Endothelial cell of hepatic sinusoid (primary cell): Measurements from ENCODE around the gene NUP160.
"Not testable (repeated sequence)": the region's sequence is repeated elsewhere in the genome, so short reads cannot be mapped to it uniquely, and the experiment has no call there.

ENCODE experiments used
- in situ Hi-C: cut with HindIII; loops from 2 replicates; pipeline ENCODE4 v1.10.0; 2017; ENCODE audit warnings: low sequenced_read_pairs

Gene NUP160

GRCh38 chr11:47819743-47820142, 28.4 kb downstream of the NUP160 start:
- in situ Hi-C loops, result loop anchor here (5.0 kb wide), 1 partner anchor 37 kb away; no protein-coding TSS in a partner anchor

GRCh38 chr11:47800759-47801158, 47.4 kb downstream of the NUP160 start:
- in situ Hi-C loops, result no loop called here

DNA sequence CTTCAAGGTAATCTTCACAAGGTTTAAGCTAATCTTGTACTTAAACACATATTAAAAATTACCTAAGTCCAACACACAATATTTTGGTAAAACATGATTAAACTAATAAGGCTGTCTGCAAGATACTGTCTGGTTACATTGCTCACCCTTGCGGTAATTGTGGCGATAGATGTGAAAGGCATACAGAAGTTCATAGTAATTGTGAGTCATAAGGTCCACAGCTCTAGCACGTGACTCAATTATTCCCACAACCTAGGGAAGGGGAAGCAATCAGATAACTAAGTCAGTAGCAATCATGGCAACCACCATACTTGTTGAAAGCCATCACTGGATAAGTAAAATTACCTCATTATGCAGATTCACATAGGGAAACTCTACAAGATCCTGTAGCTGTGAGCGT, 50.5 kb downstream of the NUP160 start:
- in situ Hi-C loops, result no loop called here

GRCh38 chr11:47791774-47792430, 56.2 kb downstream of the NUP160 start:
- in situ Hi-C loops, result no loop called here

DNA sequence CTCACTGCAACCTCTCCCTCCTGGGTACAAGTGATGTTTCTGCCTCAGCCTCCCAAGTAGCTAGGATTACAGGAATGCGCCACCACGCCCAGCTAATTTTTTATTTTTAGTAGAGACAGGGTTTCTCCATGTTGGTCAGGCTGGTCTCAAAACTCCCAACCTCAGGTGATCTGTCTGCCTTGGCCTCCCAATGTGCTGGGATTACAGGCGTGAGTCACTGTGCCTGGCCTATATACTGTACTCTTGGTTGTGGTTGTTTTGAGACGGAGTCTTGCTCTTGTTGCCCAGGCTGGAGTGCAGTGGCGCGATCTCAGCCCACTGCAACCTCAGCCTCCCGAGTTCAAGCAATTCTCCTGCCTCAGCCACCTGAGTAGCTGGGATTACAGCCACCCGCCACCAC, 58.1 kb downstream of the NUP160 start:
- in situ Hi-C loops, result not testable (repeated sequence)

- in situ Hi-C loops, result no loop called here
These were observed 60.0 kb downstream of the NUP160 start for GRCh38 chr11:47788181-47788580.

GRCh38 chr11:47786373-47786772, 61.8 kb downstream of the NUP160 start:
- in situ Hi-C loops, result no loop called here

- in situ Hi-C loops, result loop anchor here (5.0 kb wide), 1 partner anchor 32 kb away; no protein-coding TSS in a partner anchor
These were observed 63.3 kb downstream of the NUP160 start for GRCh38 chr11:47784785-47785381.

GRCh38 chr11:47783087-47783610, 65.0 kb downstream of the NUP160 start:
- in situ Hi-C loops, result loop anchor here (5.0 kb wide), 1 partner anchor 34 kb away; no protein-coding TSS in a partner anchor

GRCh38 chr11:47778878-47779483, 69.2 kb downstream of the NUP160 start:
- in situ Hi-C loops, result no loop called here

- in situ Hi-C loops, result no loop called here
These were observed 72.8 kb downstream of the NUP160 start for GRCh38 chr11:47775240-47775869.

DNA sequence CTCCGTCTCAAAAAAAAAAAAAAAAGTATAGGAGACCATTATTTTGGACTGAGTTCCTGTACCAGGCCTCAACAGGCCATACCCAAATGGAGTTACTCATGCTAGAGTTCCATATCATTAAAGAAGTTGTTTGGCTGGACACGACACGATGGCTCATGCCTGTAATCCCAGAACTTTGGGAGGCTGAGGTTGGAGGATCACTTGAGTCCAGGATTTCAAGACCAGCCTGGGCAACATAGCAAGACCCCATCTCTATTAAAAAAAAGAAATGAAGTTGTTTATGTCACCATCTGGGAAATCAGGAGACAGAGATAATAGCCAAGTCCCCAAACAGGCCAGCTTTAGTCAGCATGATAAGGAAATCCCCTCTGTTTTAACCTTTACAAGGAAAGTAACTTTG, 74.3 kb downstream of the NUP160 start:
- in situ Hi-C loops, result no loop called here

DNA sequence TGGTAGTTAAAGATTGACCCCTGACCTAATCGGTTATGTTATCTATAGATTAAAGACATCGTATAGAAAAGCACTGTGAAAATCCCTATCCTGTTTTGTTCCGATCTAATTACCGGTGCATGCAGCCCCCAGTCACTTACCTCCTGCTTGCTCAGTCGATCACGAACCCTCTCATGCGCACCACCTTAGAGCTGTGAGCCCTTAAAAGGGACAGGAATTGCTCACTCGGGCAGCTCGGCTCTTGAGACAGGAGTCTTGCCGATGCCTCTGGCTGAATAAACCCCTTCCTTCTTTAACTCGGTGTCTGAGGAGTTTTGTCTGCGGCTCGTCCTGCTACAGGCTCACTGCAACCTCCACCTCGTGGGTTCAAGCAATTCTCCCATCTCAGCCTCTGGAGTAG, 78.6 kb downstream of the NUP160 start:
- in situ Hi-C loops, result not testable (repeated sequence)

- in situ Hi-C loops, result no loop called here
These were observed 80.0 kb downstream of the NUP160 start for GRCh38 chr11:47768101-47768612.

DNA sequence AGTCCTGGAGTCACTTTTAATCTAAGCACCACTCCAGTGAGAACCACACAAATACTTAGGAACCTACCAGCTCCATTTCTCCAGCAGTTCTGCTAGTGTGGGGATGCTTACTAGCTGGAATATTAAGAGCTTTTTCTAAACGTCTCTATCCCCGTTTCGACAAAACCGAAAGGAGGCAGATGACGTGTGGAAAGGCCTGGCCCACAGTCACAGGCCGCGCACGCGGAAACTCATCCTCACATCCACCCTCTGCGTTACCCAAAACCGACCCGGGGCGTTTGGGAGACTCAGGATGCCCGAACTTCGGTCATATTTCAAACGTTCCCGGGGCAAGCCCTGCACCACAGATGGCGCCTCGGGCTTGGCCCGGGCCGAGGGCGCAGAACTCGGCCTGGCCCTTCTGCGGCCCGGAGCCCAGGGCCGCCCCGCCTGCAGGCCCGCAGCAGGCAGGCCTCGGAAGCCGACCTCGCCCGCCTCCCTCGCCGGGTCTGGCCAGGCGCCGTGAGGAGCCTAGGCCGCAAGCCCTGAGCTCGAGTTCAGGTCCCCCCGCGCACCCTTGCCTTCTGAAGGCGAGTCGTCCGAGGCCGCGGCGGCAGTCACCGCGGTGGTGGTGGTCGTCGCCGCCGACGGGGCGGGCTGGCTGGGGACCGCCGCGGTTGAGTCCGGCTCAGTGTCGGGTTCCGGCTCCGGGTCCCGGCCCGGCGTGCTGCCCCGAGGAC, 81.5 kb downstream of the NUP160 start:
- in situ Hi-C loops, result no loop called here

- in situ Hi-C loops, result no loop called here
These were observed 83.1 kb downstream of the NUP160 start for GRCh38 chr11:47765086-47765485.

- in situ Hi-C loops, result not testable (repeated sequence)
These were observed 88.9 kb downstream of the NUP160 start for GRCh38 chr11:47759291-47759690.

- in situ Hi-C loops, result no loop called here
These were observed 91.9 kb downstream of the NUP160 start for GRCh38 chr11:47756208-47756607.

- in situ Hi-C loops, result no loop called here
These were observed 97.4 kb downstream of the NUP160 start for GRCh38 chr11:47750725-47751124.

DNA sequence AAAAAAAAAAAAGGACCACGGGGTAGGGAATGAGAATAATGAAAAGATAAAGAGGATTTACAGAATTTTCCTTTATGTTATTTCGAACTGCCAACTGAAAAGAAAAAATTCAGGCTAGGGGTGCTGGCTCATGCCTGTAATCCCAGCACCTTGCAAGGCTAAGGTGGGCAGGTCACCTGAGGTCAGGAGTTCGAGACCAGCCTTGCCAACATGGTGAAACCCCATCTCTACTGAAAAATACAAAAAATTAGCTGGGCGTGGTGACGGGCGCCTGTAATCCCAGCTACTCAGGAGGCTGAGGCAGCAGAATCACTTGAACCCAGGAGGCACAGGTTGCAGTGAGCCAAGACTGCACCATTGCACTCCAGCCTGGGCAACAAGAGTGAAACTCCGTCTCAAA, 105.7 kb downstream of the NUP160 start:
- in situ Hi-C loops, result loop anchor here (5.0 kb wide), 1 partner anchor 90 kb away; no protein-coding TSS in a partner anchor

DNA sequence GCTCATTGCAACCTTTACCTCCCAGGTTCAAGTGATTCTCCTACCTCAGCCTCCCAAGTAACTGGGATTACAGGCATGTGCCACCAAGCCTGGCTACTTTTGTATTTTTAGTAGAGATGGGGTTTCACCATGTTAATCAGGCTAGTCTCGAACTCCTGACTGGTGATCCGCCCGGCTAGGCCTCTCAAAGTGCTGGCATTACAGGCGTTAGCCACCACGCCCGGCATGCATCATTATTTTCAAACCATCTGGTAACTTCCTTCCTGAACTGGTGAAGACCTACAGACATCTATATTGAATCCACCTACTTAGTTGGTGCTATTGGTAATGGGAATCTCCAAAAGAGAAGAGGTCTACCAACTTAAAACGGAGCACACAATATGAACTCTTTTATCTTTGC, 110.3 kb downstream of the NUP160 start:
- in situ Hi-C loops, result not testable (repeated sequence)
